GM20000 (cell line): Measurements from ENCODE around the gene PPP2R5A.

Experiments
- DNase-seq: peaks from one replicate; pipeline ENCODE4 v3.0.0; 2012; ENCODE audit warnings: low spot score
- CTCF ChIP-seq: IDR thresholded peaks from 2 replicates; pipeline ENCODE4 v1.5.1; 2012; ENCODE audit warnings: mild to moderate bottlenecking, control low read depth; ENCODE audit errors: extremely low read depth, missing control alignments

Gene PPP2R5A

GRCh38 chr1:212242288-212242984 lies 42.8 kb upstream of the PPP2R5A start:
- TF ChIP-seq CTCF: no peak

GRCh38 chr1:212242985-212243308 lies 42.3 kb upstream of the PPP2R5A start:
- no peak for DNase-seq
- TF ChIP-seq CTCF: no peak

More at GRCh38 chr1:212242288-212242984, 42.8 kb upstream of the PPP2R5A start:
- no peak for DNase-seq

GRCh38 chr1:212244441-212244840 lies 40.8 kb upstream of the PPP2R5A start:
- DNase-seq: no peak
- TF ChIP-seq CTCF: no peak

- no peak for DNase-seq
- TF ChIP-seq CTCF: no peak
Observed at GRCh38 chr1:212247179-212247721, 38.0 kb upstream of the PPP2R5A start.

GRCh38 chr1:212247988-212248387 lies 37.2 kb upstream of the PPP2R5A start:
- TF ChIP-seq CTCF: no peak
- no peak for DNase-seq

GRCh38 chr1:212254853-212255363 lies 30.3 kb upstream of the PPP2R5A start:
- no peak for TF ChIP-seq CTCF
- DNase-seq: no peak

- TF ChIP-seq CTCF: no peak
- no peak for DNase-seq
Observed at GRCh38 chr1:212255705-212256307, 29.4 kb upstream of the PPP2R5A start.
